ENCODE results near the gene HAPLN2. TPM values are rescaled to one million over a fixed set of nuclear protein-coding genes. Genes with fewer than 3 reads are reported as not detected.
"Not testable (repeated sequence)": the region's sequence is repeated elsewhere in the genome, so short reads cannot be mapped to it uniquely, and the experiment has no call there.

Gene HAPLN2
- total RNA-seq, 1 donor from 2014 or later = 0.76 TPM

DNA sequence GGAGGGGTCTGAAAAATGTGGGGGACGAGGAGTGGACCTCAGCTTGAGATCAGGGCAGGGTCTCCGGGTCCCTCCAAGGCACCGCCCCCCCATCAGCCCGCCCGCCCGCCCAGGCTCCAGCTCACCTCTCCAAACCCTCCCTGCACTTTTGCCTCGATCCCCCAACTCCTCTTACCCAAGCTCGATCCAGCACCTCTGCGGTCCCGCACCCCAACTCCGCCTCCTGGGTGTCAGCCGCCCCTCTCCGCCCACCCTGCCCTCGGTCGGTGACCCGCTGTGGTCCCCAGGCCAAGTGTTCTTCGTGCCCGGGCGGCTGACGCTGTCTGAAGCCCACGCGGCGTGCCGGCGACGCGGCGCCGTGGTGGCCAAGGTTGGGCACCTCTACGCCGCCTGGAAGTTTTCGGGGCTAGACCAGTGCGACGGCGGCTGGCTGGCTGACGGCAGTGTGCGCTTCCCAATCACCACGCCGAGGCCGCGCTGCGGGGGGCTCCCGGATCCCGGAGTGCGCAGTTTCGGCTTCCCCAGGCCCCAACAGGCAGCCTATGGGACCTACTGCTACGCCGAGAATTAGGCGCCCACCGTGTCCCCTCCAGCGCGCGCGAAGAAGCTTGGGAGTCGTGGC is 5.7 kb downstream of the HAPLN2 start:
- Mint-ChIP-seq H3K27ac (no peak overlapping the region), H3K27me3 (ENCODE audit: low read depth) (peaks cover 89% of the 10 kb centered on the region), H3K9me3 (no peaks in the 10 kb centered on the region), H3K4me3 (peak overlapping the region; percentile 20), H3K36me3 (no peaks in the 10 kb centered on the region), H3K4me1 (peaks cover 8% of the 10 kb centered on the region)
- DNase-seq (ENCODE audit: low spot score in 2 of 2, unreplicated experiment in 2 of 2) = no peak
- TF ChIP-seq, protein P1, sequence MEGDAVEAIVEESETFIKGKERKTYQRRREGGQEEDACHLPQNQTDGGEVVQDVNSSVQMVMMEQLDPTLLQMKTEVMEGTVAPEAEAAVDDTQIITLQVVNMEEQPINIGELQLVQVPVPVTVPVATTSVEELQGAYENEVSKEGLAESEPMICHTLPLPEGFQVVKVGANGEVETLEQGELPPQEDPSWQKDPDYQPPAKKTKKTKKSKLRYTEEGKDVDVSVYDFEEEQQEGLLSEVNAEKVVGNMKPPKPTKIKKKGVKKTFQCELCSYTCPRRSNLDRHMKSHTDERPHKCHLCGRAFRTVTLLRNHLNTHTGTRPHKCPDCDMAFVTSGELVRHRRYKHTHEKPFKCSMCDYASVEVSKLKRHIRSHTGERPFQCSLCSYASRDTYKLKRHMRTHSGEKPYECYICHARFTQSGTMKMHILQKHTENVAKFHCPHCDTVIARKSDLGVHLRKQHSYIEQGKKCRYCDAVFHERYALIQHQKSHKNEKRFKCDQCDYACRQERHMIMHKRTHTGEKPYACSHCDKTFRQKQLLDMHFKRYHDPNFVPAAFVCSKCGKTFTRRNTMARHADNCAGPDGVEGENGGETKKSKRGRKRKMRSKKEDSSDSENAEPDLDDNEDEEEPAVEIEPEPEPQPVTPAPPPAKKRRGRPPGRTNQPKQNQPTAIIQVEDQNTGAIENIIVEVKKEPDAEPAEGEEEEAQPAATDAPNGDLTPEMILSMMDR (IDR thresholded peaks at IDR 0.05; ENCODE audit: unreplicated experiment) = no peak

GRCh38 chr1:156625436-156626078 is 6.3 kb downstream of the HAPLN2 start:
- DNase-seq (ENCODE audit: low spot score in 2 of 2, unreplicated experiment in 2 of 2) = peak in 1 of 2 experiments; percentile 70
- Mint-ChIP-seq H3K36me3 (no peaks in the 10 kb centered on the region), H3K4me3 (peak overlapping the region; percentile 59), H3K27ac (no peak overlapping the region), H3K27me3 (ENCODE audit: low read depth) (peaks cover 87% of the 10 kb centered on the region), H3K4me1 (peaks cover 8% of the 10 kb centered on the region), H3K9me3 (no peaks in the 10 kb centered on the region)
- TF ChIP-seq, protein P1 (IDR thresholded peaks at IDR 0.05; ENCODE audit: unreplicated experiment) = peak; percentile 79

- TF ChIP-seq, protein P1 (IDR thresholded peaks at IDR 0.05; ENCODE audit: unreplicated experiment) = peak; percentile 4
- no peak for DNase-seq (ENCODE audit: low spot score in 2 of 2, unreplicated experiment in 2 of 2)
- Mint-ChIP-seq H3K27ac (no peak overlapping the region), H3K9me3 (no peaks in the 10 kb centered on the region), H3K4me3 (no peak overlapping the region), H3K36me3 (no peaks in the 10 kb centered on the region), H3K27me3 (ENCODE audit: low read depth) (peaks cover 88% of the 10 kb centered on the region), H3K4me1 (peaks cover 8% of the 10 kb centered on the region)
Observed at GRCh38 chr1:156626079-156626438, 6.8 kb downstream of the HAPLN2 start.

DNA sequence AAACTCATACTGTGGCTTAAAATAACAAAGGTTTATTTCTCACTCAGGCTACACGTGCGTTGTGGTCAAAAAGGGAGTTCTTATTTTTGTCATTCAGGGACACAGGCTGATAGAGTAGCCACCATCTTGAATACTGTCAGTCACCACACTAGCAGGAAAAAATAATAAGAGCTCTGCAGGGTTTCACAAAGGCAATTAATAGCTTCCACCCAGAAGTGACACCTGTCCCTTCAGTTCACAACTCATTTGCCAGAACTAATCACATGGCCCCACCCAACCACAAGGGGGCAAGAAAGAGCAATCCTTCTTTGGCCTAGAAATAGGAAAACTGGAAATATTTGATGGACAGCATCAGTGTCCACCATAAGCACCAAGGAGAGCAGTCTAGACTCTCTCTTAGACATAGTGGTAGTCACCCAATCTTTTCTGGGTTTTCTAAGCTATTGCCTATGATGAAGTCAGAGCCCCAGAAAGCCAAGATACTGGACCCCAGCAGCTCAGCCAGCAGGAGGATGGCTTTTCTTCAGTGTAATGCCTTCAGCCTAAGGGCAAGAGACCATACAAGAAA is 8.2 kb downstream of the HAPLN2 start:
- Mint-ChIP-seq H3K27me3 (ENCODE audit: low read depth) (peaks cover 89% of the 10 kb centered on the region), H3K4me3 (no peak overlapping the region), H3K4me1 (peaks cover 8% of the 10 kb centered on the region), H3K9me3 (no peaks in the 10 kb centered on the region), H3K27ac (no peak overlapping the region), H3K36me3 (no peaks in the 10 kb centered on the region)
- TF ChIP-seq, protein P1 (IDR thresholded peaks at IDR 0.05; ENCODE audit: unreplicated experiment) = peak; percentile 70
- no peak for DNase-seq (ENCODE audit: low spot score in 2 of 2, unreplicated experiment in 2 of 2)

- H3K27ac Mint-ChIP-seq = no peak overlapping the region
- H3K27me3 Mint-ChIP-seq (ENCODE audit: low read depth) = peaks cover 87% of the 10 kb centered on the region
- H3K4me1 Mint-ChIP-seq = peaks cover 6% of the 10 kb centered on the region
- H3K36me3 Mint-ChIP-seq = no peaks in the 10 kb centered on the region
- no peaks in the 10 kb centered on the region for H3K9me3 Mint-ChIP-seq
- no peak overlapping the region for H3K4me3 Mint-ChIP-seq
- TF ChIP-seq, protein P1 (IDR thresholded peaks at IDR 0.05; ENCODE audit: unreplicated experiment) = no peak
- DNase-seq (ENCODE audit: low spot score in 2 of 2, unreplicated experiment in 2 of 2) = no peak
Observed at GRCh38 chr1:156629823-156630449, 10.7 kb downstream of the HAPLN2 start.

- H3K4me1 Mint-ChIP-seq; DNase-seq (ENCODE audit: low spot score in 2 of 2, unreplicated experiment in 2 of 2); H3K27ac Mint-ChIP-seq; H3K9me3 Mint-ChIP-seq; H3K4me3 Mint-ChIP-seq; H3K36me3 Mint-ChIP-seq: not testable (repeated sequence)
- H3K27me3 Mint-ChIP-seq (ENCODE audit: low read depth) = peaks cover 87% of the 10 kb centered on the region
Observed at GRCh38 chr1:156631152-156631551, 11.9 kb downstream of the HAPLN2 start.

Measured in mesothelial cell of epicardium (in vitro differentiated cells).